EL (cell line): ENCODE results near the gene SCAMP5.

Source experiments
- DNase-seq: peaks from one replicate; pipeline ENCODE4 v3.0.0-alpha.2; 2016

Gene SCAMP5

GRCh38 chr15:74977599-74977998 is 17.8 kb upstream of the SCAMP5 start:
- DNase-seq: no peak

- no peak for DNase-seq
Measured at GRCh38 chr15:74978077-74978476, 17.3 kb upstream of the SCAMP5 start.

DNA sequence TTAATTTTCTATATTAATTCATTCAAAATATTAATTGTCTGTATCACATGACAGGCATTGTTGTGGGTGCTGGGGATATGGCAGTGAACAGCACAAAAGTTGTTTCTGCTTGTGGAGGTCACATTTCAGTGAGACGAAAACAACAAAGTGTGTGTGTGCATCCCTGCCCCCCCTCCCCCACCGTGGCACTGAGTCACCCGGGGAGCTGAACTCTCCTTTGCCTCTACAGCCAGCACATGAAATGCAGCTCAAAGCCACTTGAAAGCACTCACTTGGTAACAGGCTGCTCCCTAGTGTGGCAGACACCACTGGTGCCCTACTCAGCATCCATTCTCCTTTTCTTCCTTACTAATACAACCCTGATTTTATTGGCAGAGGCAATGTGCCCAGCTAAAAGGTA is 16.9 kb upstream of the SCAMP5 start:
- no peak for DNase-seq

- DNase-seq: no peak
Measured at GRCh38 chr15:74982183-74982582, 13.2 kb upstream of the SCAMP5 start.

DNA sequence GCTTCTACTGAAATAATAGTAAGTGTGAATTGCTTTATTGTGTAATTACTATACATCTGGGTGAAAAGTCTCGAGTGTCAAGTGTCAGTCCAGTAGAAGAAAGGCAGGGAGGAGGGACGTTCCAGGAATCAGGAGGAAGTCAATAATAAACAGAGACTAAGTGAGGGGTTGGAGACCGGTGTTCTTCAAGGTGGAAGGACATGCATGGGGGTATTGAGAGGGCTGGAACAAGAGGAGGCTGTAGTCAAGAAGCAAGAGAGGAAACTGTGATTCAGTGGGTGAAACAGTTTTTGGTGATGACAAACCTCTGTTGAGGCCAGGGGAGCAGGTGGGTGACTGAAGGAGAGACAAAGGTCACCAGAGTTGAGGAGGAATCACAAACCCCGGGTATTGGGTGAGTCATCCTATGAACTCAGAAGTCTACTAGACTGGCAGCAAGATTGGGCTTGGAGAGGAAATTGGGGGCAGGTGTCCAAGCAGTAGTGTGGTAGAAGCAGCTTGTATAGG is 11.6 kb upstream of the SCAMP5 start:
- DNase-seq: no peak

DNA sequence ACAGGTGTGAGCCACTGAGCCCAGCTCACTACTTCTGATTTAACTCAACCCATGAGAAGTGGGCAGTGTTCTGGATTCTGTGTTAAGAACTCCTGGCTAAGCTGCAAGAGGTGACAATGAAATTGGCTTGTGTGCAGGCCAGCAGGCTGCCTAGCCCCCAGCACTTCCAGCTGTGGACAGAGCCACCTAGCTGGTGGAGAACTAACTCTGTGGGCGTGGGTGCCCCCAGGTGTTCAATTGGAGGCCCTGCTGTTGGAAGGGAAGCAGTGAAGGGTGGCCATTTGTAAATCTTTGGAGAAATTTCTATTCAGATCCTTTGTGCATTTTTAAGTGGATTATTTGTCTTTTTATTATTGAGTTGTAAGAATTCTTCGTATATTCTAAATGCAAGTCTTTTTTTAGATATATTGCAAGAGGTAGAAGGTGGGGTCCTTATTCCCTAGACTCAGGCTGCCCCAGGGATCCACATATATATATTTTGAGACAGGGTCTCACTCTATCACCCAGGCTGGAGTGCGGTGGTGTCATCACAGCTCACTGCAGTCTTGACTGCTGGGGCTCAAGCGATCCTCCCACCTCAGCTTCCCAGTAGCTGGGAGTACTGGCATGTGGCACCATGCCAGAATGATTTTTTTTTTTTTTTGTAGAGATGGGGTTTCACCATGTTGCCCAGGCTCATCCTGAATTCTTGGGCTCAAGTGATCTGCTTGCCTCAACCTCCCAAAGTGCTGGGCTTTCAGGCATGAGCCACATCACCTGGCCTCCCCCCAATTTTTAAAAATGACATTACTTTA is 7.2 kb upstream of the SCAMP5 start:
- peak; percentile 26 for DNase-seq

DNA sequence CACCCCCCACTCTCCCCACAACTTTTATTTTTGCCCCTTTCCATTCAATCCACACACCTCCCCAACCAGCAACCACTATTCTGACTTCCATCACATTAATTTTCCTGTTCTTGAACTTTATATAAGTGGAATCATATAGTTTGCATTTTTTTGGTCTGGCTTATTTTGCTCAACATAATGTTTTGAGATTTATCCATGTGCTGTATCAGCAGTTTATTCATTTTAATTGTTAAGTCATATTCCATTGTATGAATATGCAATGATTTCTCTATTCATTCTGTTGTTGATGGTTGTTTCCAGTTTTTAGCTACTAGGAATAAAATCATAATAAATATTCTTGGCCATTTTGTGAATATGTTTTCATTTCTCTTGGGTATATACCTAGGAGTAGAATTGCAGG is 5.8 kb upstream of the SCAMP5 start:
- no peak for DNase-seq

DNA sequence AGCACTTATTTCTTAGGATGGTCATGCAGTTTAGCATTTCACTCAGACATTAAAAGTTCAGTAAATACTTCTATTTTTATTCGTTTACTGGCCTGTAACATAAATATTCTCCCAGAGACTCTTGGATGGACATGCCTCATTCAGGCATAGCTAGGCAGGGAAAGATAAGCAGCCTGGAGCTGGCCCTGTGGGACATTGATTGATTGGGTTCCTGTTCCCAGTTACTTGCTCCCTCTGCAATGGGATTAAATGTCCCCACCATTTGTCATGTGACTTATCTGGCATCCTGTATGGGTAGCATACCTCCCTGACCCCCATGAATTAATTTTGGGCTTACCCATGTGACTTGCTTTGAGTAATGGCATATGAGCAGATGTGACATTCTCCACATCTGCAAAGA is 2.7 kb upstream of the SCAMP5 start:
- DNase-seq: no peak

DNA sequence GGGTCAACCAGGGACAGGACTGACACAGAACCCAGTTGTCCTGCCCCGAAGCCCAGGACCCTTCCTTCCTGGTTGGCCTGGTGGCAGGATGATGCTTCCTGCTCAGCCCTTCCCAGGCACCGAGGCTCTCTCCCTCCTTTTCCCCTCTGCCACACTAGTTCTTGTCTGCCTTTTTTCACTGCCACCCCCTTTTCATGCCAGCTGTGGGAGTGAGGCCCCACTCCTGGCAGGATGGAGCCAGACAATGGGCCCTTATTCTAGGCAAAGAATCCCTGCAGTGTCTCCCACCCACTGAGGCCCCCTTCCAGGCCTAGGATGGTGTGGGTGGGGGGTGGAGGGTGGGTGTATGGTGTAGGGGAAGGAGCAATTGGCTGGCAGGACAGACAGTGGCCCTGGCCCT is 1.1 kb upstream of the SCAMP5 start:
- no peak for DNase-seq

DNA sequence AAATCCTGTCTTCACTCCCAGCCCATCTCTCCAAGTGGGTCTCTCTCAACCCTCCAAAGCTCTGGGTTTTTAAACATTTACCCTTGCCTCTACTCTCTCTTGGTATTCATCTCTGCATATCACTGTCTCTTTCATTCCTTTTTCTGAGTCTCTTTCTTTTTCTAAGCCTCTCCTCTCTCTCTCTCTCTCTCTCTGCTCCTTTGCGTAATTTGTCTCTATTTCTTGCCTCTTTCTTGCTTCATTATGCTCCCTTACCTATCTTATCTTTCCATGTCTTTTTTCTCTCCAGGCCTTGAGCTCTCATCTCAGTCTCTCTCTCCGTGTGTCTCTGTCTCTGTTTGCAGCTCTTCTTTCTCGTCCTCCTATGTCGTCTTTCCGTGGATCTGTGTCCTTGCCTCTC is 678 bp upstream of the SCAMP5 start:
- no peak for DNase-seq

DNA sequence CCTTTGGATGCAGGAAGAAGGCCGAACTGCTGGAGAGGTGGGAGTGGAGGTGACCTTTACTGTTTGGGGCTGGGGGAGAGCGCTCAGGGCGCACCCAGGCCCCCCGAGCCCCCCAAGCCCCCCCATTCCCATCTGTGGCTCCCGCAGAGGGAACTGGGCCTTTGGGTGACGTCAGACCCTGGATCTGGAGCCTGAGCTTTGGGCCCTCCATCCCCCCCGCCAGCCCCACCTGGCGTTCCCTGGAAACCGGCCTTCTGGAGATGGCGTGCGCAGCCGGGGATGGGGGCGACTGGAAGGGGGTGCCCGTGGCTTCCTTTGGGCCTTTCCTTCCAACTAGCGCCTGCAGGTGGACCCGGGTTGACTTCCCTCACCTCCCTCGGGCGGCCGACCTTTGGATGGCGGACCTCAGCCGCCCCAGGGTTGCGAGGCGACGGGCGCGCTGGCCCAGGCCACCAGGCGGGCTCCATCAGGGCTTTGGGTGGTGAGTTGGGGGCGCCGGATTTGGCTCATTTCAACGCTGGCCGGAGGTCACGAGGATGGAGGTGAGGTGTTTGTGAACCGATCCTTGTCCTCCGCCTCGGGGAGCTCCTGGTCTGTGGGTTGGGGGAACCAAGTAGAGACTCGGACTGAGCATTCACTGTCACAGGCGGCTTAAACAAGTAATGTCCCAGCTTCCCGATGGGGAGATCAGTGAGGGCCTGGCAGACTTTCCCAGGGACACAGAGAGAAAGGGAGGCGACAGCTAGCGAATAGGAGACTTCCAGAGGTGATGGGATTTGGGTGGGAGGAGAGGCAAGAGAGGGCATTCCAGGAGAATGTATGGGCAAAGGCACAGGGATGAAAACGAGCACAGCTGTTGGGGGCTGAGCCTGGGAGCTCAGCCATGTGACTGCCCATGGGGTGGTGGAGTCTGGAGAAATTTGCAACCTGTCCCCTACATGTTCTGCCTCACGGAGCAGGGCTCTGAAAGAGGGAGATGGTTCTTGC is 709 bp downstream of the SCAMP5 start:
- DNase-seq: no peak

DNA sequence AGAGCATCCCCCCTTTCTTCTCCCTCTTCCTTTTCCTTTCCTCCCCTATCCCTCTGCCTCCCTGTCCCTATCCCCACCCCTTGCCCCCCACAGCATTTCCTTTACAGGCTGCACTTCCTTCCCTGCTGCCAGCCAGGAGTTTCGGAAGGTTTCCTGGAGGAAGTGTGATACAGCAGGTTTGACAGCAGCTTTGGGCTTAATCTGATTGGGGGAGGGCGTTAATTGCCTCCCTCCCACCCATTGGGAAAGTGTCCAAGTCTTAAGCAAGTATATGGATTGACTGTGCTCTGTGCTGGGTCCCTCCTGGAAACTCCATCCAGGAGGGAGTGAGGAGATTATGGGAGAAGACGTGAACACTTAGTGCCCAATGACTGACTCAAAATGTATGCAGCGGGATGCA is 1.8 kb downstream of the SCAMP5 start:
- no peak for DNase-seq

DNA sequence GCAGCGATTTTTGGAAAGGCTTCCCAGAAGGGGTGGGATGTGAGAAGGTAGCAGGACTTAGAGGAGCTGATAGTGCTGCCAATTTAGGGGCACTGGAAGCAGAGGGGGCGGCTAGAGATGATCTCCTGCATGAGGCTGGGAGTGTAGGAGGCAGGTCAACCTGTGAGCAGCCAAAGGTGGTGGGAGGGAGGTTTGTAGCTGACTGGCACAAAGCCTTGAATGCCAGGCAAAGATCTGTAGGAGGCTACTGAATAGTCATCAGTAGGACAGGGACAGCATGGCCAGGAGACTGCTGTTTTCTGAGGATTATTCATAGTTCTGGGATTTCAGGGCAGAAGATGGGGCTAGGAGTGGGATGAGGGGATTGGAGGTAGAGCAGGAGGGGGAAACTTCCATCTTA is 2.2 kb downstream of the SCAMP5 start:
- no peak for DNase-seq

DNA sequence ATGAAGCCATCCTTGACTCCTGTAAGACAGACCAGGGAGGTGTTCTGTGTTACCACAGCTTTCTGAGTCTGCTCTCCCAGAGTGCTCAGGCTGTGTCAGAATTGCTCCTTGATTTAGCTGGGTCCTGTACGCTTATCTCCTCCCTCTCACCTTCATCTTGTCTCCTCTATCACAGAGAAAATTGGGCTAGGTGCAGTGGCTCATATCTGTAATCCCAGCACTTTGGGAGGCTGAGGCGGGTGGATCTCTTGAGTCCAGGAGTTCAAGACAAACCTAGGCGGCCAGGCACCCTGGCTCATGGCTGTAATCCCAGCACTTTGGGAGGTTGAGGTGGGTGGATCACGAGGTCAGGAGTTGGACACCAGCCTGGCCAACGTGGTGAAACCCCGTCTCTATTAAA is 5.9 kb downstream of the SCAMP5 start:
- DNase-seq: no peak

GRCh38 chr15:75002398-75002797 is 7.0 kb downstream of the SCAMP5 start:
- DNase-seq: no peak

GRCh38 chr15:75007216-75007615 is 11.9 kb downstream of the SCAMP5 start:
- DNase-seq: no peak

DNA sequence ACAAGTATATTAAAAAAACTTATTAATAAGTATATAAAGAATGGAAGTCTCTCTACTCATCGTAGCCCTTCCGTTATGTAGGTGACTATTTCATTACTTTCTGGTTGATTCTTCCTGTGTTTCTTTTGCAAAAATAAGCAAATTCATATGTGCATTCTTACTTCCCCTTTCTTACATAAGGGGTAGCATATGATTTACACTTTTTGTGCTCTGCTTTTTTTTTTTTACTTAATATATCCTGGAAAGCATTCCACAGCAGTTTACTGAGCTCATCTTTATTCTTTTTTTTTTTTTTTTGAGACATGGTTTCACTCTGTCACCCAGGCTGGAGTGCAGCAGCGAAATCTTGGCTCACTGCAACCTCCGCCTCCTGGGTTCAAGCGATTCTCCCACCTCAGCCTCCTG is 12.9 kb downstream of the SCAMP5 start:
- no peak for DNase-seq

- DNase-seq: no peak
Measured at GRCh38 chr15:75008629-75009326, 13.4 kb downstream of the SCAMP5 start.

- DNase-seq: no peak
Measured at GRCh38 chr15:75016431-75016830, 21.1 kb downstream of the SCAMP5 start.

DNA sequence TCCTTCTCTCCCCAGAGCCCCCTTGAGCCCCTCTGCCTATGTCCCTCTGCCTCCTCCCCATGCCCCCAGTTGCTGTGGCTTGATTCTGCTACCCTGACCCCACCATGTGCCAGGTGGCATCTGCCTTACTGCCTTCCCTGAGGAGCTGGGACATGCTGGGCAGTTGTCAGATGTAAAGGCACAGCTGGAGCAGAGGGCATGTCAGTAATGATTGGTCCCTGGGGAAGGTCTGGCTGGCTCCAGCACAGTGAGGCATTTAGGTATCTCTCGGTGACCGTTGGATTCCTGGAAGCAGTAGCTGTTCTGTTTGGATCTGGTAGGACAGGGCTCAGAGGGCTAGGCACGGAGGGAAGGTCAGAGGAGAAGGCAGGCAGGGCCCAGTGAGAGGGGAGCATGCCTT is 24.6 kb downstream of the SCAMP5 start:
- DNase-seq: no peak

GRCh38 chr15:75021341-75021740 is 26.0 kb downstream of the SCAMP5 start:
- no peak for DNase-seq

DNA sequence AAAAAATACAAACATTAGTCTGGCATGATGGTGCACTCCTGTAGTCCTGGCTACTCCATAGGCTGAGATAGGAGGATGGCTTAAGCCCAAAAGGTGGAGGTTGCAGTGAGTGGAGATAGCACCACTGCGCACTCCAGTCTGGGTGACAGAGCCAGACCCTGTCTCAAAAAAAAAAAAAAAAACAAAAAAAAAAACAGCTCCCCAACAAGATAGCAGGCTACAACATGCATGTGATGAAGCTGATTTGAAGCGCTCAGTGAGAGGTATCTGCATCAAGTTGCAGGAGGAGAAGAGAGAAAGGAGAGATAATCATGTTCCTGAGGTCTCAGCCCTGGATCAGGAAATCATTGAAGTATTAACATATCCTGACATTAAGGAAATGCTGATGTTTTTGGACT is 27.4 kb downstream of the SCAMP5 start:
- no peak for DNase-seq

DNA sequence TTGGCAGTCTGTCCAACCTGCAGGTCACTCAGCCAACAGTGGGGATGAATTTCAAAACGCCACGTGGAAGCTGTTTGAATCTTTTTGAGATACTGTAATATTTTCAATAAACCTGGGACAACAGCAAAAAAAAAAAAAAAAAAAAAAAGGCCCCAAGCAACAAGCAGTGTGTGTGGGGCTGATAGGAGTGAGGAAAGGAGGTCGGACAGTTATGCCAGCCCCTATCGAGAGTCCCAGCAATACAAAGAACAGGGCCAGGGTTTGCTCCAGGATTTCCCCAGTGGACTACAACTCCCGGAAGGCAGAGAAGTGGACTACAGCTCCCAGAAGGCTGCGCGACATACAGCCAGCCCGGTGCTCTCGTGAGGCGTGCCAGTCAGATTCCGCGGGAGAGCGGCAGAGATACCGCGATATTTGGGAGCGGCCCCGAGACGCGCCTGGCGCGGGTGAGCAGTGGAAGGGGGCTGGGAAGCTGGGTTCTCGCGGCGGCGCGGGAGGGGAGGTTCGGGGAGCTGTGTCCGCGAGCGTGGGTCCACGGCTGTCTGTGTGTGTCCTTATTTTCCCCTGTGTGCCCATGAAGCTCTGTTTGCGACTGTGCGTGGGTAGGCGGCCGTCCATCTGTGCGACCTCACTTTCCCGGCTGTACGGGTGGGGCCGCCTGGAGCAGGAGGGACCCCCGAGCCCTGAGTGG is 28.0 kb downstream of the SCAMP5 start, which contains the start of gene PPCDC:
TSS of gene PPCDC (plus strand) at position 410 of the 691 bp plus-strand sequence. CDS start 4,729 bp downstream, outside the sequence.
- peak; percentile 96 for DNase-seq
